HG03571 (cell line): ENCODE data around the gene ZNF652.
"Not testable (repeated sequence)": the region's sequence is repeated elsewhere in the genome, so short reads cannot be mapped to it uniquely, and the experiment has no call there.

Experiments
- ATAC-seq: cut with Tn5 transposase; IDR thresholded peaks from one replicate; pipeline ENCODE4 v1.9.1; 2021; ENCODE audit not compliant: unreplicated experiment

Gene ZNF652

GRCh38 chr17:49316889-49317675 lies 45.0 kb downstream of the ZNF652 start:
- ATAC-seq = no peak

DNA sequence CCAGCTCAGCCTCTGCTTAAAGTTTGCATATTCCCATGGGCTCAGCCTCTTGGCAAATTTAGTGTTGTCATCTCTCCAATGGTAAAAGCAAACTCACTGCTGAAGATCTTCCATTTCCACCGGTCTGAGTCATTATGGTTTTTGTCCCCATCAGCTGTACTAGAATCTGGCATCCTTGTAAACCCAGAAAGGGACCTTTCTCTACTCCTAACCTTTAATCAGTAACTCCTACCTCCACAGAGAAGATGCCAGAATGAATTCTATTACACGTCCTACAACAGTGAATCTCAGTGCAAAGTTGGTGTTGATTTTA lies 45.8 kb downstream of the ZNF652 start:
- ATAC-seq = no peak

GRCh38 chr17:49315551-49316257 lies 46.3 kb downstream of the ZNF652 start:
- ATAC-seq = peak; percentile 74

GRCh38 chr17:49312722-49313121 lies 49.3 kb downstream of the ZNF652 start:
- no peak for ATAC-seq

DNA sequence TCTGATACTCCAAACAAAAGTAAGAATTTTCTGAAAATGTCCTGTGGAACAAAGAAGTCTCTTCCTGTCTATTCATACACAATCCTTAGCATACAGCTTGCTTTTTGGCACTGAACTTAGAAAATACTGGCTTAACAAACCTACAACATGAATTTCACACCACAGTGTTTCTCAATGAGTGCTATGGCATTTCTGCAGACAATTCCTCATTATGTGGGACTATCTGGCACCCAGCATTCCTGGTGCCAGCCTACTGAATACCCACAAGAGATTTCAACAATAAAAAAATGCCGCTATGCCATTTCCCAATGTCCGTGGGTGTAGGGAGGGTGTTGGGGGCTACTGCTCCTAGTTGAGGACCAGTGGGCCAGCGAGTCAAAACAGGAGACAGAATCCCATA lies 62.1 kb downstream of the ZNF652 start:
- ATAC-seq = no peak

- ATAC-seq = no peak
These were observed 63.6 kb downstream of the ZNF652 start for GRCh38 chr17:49298371-49298976.

DNA sequence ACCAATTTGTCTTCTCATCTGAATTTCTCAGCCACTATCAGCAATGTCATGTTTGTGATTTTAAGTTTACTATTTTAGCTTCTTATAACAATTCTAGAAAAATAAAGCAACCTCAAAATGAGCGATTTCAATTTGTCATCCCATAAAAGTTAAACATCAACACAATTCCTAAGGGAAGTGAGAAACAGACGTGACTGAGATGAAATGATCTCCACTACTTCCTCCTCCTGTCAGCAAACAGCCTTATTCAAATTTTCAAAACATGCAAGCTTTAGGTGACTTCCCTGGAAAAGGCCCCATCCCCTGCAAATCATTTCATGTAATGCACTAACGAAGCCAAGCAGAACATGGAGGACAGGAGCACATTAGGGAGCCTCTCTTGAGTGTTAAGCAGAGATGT lies 64.9 kb downstream of the ZNF652 start:
- ATAC-seq = no peak

- no peak for ATAC-seq
These were observed 67.9 kb downstream of the ZNF652 start for GRCh38 chr17:49294122-49294521.

GRCh38 chr17:49292901-49293300 lies 69.1 kb downstream of the ZNF652 start:
- ATAC-seq = no peak

DNA sequence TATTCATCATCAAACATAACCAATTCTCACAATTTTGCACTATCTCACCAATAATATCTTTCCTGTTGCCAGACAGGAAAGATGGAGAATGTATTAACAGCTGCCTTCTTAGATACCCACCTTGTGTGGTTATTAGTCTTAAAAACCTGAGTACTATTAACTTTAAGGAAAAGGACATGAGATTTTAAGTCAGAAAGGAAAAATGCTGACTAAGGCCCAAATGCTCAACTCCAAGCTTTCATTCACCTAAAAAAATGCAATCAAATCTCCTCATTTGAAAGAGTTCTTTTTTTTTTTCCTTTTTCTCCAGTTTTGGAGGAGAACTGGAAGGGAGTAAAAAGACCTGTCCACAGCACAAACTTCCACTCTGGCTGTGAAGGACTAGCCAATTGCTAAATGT lies 70.1 kb downstream of the ZNF652 start:
- no peak for ATAC-seq

DNA sequence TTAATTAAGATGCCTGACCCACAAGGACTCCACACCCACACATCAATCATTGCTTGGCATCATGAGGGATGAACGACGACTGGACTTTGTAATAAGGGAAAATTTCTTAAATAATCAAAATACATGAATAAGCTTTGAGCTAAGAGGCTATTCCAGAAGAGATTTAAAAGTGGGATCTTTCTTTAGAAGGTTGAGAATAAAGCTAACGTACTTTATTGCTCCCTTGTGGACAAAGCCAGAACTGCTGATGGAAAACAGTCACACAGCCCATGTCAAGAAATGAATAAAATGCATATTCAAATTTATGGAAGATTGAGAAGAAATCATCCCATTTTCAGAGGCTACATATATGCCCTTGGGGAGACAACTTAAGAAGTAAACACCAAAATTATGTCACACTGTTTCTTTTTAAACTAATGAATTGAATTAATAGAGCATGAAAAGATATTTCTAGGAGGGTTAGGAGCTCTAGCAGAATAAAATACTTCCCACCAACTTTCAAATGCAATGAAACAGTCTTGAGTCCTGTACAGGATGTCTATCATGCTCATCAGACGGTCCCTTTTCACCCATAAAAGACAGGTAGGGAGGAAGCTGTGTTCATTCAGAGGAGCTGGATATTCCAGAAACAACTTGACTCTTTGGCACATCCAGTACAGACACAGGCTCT lies 71.2 kb downstream of the ZNF652 start:
- no peak for ATAC-seq

DNA sequence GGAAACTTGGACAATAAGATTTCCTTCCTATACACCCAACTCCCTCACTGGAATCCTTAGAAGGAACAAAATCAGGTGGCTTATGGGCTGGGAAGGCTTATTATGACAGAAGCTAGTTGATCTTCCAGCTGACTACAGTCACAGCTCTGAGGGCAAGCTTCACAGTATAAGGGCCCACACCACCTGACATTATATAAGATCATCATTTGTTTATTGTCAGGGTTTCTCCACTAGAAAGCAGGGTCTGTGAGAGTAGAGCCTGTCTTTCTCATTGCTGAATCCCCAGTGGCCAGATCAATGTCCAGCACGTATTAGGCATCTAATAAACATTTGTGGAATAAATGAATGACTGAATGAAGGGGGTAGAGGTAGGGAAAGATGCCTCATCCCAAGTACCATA lies 73.7 kb downstream of the ZNF652 start:
- no peak for ATAC-seq

GRCh38 chr17:49287481-49287880 lies 74.6 kb downstream of the ZNF652 start:
- no peak for ATAC-seq

DNA sequence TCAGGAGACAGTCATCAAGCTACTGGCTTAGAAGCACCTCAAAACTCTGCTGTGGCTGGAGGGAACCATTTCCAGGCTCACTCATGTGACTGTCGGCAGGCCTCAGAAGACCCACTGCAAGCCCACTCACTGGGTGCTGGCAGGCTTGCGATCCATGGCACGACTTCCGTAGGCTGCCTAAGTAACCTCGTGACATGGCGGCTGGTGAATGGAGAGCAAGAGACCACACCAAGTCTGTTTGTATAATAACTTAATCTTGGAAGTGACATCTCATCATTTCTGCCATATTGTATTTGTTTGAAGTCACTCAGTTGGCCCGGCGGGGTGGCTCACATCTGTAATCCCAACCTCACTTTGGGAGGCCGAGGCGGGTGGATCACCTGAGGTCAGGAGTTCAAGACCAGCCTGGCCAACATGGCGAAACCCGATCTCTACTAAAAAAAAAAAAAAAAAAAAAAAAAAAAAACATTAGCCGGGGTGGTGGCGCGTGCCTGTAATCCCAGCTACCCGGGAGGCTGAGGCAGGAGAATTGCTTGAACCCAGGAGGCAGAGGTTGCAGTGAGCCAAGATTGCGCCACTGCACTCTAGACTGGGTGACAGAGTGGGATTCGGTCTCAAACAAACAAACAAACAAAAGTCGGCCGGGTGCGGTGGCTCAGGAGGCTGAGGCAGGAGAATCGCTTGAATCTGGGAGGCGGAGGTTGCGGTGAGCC lies 75.6 kb downstream of the ZNF652 start:
- not testable (repeated sequence) for ATAC-seq

GRCh38 chr17:49285716-49286115 lies 76.3 kb downstream of the ZNF652 start:
- ATAC-seq = no peak

GRCh38 chr17:49280918-49281317 lies 81.1 kb downstream of the ZNF652 start:
- no peak for ATAC-seq

GRCh38 chr17:49280061-49280460 lies 82.0 kb downstream of the ZNF652 start:
- ATAC-seq = no peak

DNA sequence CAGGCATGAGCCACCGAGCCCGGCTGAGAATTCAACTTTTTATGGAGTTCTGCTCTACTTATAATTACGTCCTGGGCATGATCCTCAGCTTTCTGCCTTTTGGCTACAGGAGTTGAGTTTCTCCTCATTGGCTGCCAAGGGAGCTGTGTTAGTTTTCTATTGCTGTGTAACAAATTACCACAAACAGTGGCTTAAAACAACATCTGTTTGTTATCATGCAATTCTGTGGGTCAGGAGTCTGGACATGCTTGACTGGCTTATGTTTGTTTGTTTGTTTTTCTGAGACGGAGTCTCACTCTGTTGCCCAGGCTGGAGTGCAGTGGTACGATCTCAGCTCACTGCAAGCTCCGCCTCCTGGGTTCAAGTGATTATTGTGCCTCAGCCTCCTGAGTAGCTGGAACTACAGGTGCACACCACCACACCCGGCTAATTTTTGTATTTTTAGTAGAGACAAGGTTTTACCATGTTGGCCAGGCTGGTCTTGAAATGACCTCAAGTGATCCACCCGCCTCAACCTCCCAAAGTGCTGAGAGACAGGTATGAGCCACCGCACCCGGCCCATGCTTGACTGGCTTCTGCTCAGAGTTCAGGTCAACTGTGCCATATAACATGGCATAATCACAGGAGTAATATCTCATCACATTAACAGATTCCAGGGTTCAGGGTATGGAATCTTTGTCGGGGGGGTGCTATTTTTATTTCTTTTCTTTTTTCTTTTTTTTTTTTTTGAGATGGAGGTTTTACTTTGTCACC lies 82.6 kb downstream of the ZNF652 start:
- ATAC-seq = not testable (repeated sequence)

DNA sequence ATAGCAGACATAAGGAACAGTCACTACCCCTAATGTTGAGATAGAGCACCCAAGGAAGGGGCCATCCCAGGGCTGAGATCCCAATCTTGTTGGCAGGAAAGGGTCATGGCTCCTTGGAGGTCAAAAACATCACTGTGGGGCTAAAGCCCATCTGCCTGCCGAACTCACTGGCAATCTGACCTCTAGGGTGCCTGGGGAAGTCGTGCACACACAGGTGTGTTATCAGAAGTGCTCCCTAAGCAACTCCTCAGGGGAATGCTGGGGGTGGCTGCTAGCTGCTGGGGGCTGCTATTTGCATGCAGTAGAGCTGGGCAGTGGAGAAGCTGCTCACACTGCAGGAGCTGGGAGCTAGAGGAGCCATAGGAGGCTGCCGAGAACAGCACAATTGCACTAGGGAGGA lies 84.0 kb downstream of the ZNF652 start:
- no peak for ATAC-seq

DNA sequence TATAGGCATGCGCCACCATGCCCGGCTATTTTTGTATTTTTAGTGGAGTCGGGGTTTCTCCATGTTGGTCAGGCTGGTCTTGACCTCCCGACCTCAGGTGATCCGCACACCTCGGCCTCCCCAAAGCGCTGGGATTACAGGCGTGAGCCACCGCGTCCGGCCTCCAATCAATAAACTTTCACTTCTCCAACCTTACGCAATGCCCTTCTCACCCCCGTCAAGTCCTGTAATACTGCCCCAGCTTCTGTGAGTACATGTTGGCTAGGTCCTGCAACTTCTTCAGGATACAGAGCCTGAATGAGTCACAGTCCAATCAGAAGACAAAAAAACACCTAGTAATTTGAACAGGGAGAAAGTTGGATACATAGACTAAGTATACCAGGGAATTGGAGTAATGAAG lies 84.4 kb downstream of the ZNF652 start:
- ATAC-seq = no peak
